K562 (cell line): ENCODE results near the gene SLC12A4.

Source experiments
- CTCF ChIP-seq, 3 experiments: IDR thresholded peaks in 2 of 3; conservative IDR thresholded peaks in 1 of 3; 2 replicates each; pipeline ENCODE4 v1.5.1; 2011 to 2012; ENCODE audit warnings: low read length in 3 of 3, mild to moderate bottlenecking in 3 of 3, control low read depth in 2 of 3, improper control_type of control experiment in 1 of 3, inconsistent platforms in 1 of 3, low read depth in 1 of 3, mixed read lengths in 1 of 3, moderate library complexity in 1 of 3; ENCODE audit not compliant: insufficient read depth in 2 of 3
- NFE2 ChIP-seq: IDR thresholded peaks from 2 replicates; pipeline ENCODE4 v1.6.1; 2014; ENCODE audit warnings: antibody characterized with exemption, low read depth

- TF ChIP-seq CTCF (IDR thresholded peaks at IDR 0.05 in 2 of 3, conservative IDR thresholded peaks at IDR 0.05 in 1 of 3; ENCODE audit: insufficient read depth in 2 of 3, low read depth in 1 of 3, low read length in 3 of 3) (no peak), NFE2 (no peak)
Observed at GRCh38 chr16:67927131-67927941, 41.1 kb downstream of the SLC12A4 start.
